KOPT-K1 (cell line): ENCODE data around the gene HK2.

Experiments used
- H3K27ac ChIP-seq: fragments of 200-600 bp; sonication (generic); 2 replicates; pipeline ENCODE4 v1.5.1; 2016; ENCODE audit warnings: antibody characterized with exemption, mild to moderate bottlenecking, low read depth, low read length; ENCODE audit not compliant: poor library complexity, severe bottlenecking
- H3K36me3 ChIP-seq: fragments of 200-600 bp; sonication (generic); 2 replicates; pipeline ENCODE4 v1.5.1; 2017; ENCODE audit warnings: antibody characterized with exemption, mild to moderate bottlenecking, low read length, moderate library complexity; ENCODE audit not compliant: insufficient read depth
- H3K9me3 ChIP-seq: fragments of 200-600 bp; sonication (generic); 2 replicates; pipeline ENCODE4 v1.5.1; 2017; ENCODE audit warnings: antibody characterized with exemption, low read length, mild to moderate bottlenecking; ENCODE audit not compliant: insufficient read depth, poor library complexity, severe bottlenecking

Gene HK2

DNA sequence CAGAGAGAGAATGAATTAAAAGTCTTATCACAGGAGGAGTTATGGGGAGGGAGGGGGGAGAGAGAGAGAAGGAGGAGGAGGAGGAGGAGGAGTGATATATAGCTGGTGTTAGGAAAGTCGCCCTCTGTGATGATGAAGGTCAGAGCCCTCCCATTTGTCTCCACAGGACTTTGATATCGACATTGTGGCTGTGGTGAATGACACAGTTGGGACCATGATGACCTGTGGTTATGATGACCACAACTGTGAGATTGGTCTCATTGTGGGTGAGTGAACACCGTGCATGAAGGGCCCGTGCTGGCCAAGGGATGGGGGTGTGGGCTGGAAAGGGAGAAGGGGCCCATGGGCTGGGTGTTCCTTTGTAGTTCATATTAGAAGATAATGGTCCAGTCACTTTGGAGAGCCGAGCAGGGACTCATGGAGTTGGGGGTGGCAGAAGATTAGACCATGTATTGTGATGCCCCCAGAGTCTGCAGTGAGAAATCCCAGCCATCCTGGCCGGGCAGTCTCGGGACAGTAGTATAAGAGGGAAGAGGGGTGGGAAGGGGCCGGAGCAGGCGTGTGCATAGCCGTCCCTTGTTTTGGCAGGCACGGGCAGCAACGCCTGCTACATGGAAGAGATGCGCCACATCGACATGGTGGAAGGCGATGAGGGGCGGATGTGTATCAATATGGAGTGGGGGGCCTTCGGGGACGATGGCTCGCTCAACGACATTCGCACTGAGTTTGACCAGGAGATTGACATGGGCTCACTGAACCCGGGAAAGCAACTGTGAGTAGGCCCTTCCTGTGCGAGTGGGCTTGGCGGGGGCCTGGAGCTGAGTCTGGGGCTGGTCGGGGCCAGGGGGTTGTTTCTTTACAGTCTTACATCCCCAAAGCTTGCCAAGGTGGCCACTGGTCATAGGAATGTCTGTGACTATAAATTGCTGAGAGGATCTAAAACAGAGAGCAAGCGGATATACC is 40.0 kb downstream of the HK2 start:
- Histone ChIP-seq H3K36me3 (peaks cover 97% of the 10 kb centered on the region), H3K9me3 (no peaks in the 10 kb centered on the region), H3K27ac (no peak overlapping the region)

DNA sequence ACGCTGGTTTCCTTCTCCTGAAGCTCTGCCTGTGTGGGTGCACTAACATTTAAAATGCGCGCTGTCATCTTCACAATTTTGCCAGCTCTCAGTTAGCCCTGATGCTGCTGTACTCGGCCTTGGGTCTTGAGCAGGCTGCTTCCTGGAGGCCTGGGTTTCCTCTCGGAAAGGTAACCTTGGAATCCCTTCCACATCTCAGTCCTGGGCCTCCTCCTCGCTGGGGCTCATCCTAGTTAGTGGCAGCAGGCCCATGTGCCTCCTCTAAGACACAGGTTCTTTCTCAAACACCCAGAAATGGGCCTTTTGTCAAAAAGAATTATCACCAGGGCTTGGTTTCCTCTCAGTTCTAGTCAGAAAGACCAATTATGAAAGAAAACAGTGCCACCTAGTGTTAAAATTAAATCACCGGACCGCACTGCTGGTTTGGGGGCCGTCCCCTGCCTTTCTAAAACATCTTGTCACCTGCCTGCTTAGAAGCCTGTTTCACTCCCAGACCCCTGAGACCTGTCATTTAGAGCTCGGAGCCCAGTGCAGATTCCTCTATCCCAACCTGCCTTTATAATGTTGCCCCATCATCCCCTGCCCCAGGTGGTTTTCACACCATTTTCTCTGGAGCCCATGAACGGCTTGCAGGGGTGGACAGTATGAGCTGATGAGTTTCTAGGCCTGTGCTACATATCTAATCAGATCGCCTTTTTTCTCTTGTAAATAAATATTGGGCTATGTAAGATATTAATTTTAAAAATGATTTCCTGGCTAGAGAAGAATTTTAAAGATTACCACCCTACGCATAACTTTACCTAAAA is 42.4 kb downstream of the HK2 start:
- no peaks in the 10 kb centered on the region for H3K9me3 ChIP-seq
- peaks cover 99% of the 10 kb centered on the region for H3K36me3 ChIP-seq
- H3K27ac ChIP-seq: no peak overlapping the region

DNA sequence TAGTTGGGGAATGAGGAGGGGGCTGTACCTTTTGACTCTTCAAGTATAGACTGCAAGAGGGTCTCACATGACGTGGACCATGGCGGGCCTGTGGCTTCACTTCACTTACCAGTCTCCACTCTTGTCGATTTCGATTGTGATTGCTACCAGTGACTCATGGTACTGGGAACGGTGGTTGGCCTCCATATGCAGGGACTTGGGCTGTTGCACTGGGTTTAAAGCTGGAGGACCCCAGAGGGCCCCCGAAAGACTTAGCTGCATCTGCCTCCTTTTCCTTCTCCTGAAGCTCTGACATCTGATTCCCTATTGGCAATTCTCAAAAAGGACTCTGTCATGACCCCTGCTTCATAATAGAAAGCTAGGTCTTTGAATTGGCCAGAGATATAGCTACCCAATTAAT is 43.4 kb downstream of the HK2 start:
- H3K27ac ChIP-seq: no peak overlapping the region
- H3K9me3 ChIP-seq: no peaks in the 10 kb centered on the region
- H3K36me3 ChIP-seq: peaks cover 100% of the 10 kb centered on the region

DNA sequence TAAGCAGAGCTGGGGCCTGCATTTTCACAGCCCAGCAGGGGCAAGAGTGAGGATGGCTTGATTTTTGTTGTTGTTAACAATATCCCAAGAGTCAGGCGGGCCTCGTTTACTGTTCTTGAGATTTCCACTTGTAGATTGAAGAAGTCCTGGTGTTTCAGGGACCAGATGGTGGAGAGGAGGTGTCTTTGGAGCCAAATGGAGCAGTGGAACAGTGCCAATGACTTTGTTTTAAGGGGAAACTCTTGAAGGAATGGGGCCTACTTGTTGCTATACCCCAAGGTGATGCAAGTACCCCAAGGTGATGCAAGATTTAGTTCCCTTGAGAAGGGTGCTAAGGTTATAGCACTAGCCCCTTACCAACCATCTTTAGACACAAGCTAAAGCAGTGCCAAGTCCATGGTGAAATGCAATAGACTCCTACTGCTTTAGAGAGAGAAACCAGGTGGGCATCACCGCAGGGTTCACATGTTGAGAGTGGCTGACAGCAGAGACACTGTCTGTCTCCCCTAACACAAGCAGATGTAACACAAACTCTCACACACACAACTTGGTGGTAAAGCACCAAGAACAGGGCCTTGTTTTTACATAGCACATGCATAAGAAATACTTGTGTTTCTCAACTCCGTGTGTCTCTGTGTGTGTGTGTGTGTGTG is 44.0 kb downstream of the HK2 start:
- H3K9me3 ChIP-seq: no peaks in the 10 kb centered on the region
- H3K27ac ChIP-seq: no peak overlapping the region
- peaks cover 100% of the 10 kb centered on the region for H3K36me3 ChIP-seq

DNA sequence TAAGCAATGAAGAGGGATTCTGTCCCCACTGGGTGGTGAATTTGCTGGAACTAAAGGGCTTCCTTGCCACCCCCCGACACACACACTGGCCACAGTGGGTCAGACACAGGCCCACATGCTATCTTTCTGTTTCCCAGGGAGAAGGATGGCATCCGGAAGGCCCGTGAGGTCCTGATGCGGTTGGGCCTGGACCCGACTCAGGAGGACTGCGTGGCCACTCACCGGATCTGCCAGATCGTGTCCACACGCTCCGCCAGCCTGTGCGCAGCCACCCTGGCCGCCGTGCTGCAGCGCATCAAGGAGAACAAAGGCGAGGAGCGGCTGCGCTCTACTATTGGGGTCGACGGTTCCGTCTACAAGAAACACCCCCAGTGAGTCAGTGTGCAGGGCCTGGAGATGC is 44.6 kb downstream of the HK2 start:
- Histone ChIP-seq H3K27ac (no peak overlapping the region), H3K9me3 (no peaks in the 10 kb centered on the region), H3K36me3 (peaks cover 100% of the 10 kb centered on the region)

DNA sequence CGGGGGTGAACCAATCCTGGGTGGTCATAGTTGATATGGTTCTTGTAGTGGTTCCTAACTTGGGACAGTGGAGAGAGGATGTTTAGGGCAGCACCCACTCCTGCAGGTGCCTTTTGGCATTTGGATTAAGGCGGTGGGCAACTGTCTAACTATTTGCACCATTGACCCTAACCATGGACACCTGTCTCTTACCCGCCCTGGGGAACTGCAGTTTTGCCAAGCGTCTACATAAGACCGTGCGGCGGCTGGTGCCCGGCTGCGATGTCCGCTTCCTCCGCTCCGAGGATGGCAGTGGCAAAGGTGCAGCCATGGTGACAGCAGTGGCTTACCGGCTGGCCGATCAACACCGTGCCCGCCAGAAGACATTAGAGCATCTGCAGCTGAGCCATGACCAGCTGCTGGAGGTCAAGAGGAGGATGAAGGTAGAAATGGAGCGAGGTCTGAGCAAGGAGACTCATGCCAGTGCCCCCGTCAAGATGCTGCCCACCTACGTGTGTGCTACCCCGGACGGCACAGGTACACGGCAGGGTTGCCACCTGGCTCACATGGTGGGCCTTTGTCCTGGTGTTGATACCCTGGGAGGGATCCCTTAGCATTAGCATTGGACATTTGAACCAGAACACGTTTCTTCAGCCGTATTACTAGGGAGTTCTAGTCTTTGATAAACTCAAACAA is 46.3 kb downstream of the HK2 start:
- Histone ChIP-seq H3K36me3 (peaks cover 99% of the 10 kb centered on the region), H3K9me3 (no peaks in the 10 kb centered on the region), H3K27ac (no peak overlapping the region)

DNA sequence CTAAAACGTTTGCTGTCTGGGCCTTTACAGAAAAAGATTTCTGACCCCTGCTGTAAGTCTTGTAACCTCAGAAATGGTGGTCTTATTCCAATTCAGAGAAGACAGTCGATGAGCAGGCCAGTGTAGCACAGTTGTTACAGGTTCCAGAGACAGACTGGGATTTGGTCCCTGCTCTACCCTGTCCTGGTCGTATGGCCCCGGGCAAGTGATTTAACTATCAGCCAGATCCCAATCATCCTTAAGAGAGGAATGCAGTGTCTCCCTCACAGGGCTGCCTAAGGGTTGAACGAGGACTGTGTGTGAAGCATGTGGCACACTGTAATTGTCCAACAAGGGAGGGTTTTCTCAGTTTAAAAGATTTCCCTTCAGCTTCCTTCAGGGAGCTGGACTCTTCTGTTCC is 47.2 kb downstream of the HK2 start:
- H3K9me3 ChIP-seq: no peaks in the 10 kb centered on the region

DNA sequence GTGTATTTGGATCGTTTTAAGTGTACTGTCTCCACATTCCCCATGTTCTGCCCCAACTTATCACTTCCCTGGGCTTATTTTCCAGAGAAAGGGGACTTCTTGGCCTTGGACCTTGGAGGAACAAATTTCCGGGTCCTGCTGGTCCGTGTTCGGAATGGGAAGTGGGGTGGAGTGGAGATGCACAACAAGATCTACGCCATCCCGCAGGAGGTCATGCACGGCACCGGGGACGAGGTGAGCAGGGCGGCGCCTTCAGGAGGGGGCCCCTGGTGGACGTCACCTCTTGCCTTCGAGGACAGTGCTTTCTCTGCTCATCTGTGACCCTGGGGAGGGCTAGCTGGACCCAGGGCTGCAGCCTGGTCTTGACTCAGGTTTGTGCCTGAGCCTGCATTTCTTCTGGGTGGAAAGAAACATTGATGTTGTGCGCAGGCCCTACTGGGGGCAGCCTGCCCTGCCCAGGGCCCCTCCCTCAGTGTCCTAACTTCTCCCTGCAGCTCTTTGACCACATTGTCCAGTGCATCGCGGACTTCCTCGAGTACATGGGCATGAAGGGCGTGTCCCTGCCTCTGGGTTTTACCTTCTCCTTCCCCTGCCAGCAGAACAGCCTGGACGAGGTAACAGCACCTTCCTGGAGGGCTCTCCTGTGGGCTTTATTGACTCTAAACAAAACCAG is 47.8 kb downstream of the HK2 start:
- Histone ChIP-seq H3K9me3 (no peaks in the 10 kb centered on the region), H3K27ac (no peak overlapping the region)

More for the DNA sequence above, 47.2 kb downstream of the HK2 start:
- H3K27ac ChIP-seq: no peak overlapping the region
- H3K36me3 ChIP-seq: peaks cover 99% of the 10 kb centered on the region

DNA sequence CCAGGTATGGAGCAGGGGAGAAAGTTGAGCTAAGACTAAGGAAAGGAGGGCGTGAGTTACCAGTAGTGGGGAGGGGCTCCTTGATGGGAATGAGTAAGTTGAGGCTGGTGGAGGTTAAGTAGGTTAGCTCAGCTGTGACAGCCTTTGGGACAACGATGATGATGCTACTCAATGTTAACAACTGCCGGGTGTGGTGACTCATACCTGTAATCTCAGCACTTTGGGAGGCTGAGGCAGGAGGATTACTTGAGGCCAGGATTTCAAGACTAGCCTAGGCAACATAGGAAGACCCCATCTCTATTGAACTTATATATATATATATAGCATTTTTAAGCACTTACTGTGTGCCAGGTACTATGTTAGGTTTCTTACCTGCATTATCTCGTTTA is 48.4 kb downstream of the HK2 start:
- H3K9me3 ChIP-seq: no peaks in the 10 kb centered on the region
- no peak overlapping the region for H3K27ac ChIP-seq
- peaks cover 99% of the 10 kb centered on the region for H3K36me3 ChIP-seq

More for the DNA sequence above, 47.8 kb downstream of the HK2 start:
- peaks cover 99% of the 10 kb centered on the region for H3K36me3 ChIP-seq

DNA sequence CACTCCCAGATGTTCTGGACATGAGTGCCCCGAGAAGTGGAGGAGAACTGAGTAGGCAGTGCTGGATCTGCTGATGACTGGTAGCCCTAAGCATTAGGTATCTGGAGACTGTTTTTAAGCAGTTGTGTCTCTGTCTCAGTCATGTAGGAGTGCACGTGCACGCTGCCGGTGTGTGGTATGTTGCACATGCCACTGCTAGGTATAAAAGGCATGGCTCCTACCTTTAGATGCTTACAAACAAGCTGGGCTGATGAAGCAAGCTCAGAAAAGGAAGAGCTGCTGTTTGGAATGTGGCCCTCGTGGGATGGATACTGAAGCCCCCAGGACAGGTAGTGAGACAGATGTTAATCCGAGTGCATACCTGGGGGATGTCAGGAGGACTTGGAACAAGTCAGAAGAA is 49.1 kb downstream of the HK2 start:
- H3K36me3 ChIP-seq: peaks cover 99% of the 10 kb centered on the region
- H3K9me3 ChIP-seq: no peaks in the 10 kb centered on the region
- H3K27ac ChIP-seq: no peak overlapping the region

DNA sequence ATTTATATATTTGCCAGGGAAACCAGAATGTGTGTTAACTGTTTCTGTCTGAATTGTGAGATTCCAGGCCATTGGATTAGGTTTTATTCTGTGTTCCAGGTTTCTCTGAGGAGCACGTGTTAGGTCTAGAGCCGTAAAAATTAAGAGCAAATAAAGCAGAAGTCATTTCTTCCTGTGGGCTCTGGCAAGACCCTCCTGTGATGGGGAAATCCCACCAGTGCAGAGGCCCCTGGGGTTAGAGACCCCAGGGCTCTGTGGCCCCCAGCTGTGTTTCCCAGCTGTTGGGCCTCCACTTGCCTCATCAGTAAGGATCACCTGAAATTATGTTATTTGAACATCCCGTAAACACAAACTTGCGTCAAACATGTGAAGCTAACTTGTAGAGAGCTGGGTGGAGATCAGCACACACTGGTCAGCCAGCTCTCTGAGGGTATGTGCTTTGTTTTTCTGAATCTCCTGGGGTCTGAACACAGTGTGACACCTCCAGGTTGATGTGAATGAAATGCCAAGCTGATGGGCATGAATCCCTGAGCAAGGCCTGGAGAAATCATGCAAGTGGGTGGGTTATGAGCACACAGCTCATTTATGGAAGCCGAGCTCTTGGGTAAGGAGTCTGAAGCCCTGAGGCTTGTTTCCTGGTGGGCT is 50.3 kb downstream of the HK2 start:
- no peaks in the 10 kb centered on the region for H3K9me3 ChIP-seq
- no peak overlapping the region for H3K27ac ChIP-seq
- H3K36me3 ChIP-seq: peaks cover 99% of the 10 kb centered on the region

DNA sequence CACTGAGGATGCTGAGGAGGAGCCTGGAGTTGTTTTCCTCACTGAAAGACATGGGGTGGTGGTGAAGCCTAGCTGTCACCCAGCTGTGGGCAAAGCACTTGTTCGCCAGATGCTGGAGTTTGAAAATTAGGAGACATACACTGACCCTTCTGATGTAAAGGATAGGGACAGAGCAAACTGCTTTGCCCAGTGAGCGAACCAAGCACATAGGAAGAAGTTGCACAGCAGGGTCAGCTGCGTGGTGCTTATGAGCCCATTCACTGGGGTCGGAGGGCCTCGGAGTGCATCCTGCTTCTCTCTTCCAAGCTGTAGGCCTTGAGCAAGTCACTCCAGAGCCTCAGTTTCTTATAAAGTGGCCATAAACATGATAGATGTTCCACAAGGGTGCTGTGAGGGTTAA is 50.9 kb downstream of the HK2 start:
- H3K9me3 ChIP-seq: no peaks in the 10 kb centered on the region
- peaks cover 99% of the 10 kb centered on the region for H3K36me3 ChIP-seq
- H3K27ac ChIP-seq: no peak overlapping the region

DNA sequence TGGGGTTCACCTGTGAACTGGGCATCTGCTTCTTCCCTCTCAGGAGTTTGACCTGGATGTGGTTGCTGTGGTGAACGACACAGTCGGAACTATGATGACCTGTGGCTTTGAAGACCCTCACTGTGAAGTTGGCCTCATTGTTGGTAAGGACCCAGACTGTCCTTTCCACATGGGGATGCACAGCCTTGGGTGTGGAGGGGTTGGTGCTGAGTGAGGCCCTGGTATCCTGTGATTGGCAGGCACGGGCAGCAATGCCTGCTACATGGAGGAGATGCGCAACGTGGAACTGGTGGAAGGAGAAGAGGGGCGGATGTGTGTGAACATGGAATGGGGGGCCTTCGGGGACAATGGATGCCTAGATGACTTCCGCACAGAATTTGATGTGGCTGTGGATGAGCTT is 52.3 kb downstream of the HK2 start:
- no peak overlapping the region for H3K27ac ChIP-seq
- H3K36me3 ChIP-seq: peaks cover 99% of the 10 kb centered on the region
- no peaks in the 10 kb centered on the region for H3K9me3 ChIP-seq

DNA sequence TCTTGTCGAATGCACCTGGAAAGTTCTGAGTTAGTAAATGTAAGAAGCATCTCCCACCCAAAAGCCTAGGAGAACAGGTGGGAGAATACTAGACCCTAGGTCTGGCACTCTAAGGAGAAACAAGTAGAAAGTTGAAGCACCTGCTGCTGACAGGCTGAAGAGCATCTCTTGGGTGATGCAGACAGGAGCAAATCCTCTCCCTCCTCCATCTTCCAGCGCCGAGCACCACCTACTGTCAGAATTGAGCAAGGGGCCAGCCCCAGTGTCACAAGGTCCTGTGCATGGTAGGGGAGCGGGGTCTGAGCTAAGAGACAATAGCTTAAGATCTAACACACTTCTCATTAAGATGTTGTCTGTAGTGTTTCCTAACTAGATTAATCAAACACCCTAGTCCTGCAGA is 52.9 kb downstream of the HK2 start:
- Histone ChIP-seq H3K36me3 (peaks cover 99% of the 10 kb centered on the region), H3K27ac (no peak overlapping the region), H3K9me3 (no peaks in the 10 kb centered on the region)
